Measurements from ENCODE around the gene CCDC73.

DNA sequence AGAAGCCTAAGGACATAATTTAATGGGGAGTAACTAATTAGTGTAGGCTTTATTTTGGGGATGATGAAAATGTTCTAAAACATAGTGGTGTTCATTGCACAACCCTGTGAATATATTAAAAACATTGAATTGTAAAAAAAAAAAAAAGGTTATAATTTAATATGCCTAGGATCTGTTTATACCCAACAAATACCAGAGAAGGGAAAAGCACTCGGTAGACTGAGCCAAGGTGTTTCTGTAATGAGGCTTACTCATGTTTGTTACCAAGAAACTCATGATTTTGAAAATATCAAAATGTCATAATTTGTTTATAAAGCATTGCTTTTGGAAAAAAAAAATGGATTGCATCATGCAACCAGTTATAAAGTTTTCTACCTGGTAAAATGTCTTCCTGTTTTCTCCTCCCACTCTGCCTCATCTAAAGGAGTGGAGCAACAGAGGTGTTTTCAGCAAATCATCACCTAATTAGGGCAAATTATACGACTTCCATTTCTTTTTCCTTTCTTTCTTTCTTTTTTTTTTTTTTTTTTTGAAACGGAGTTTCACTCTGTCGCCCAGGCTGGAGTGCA lies 225.1 kb downstream of the CCDC73 start:
- TF ChIP-seq CTCF (IDR thresholded peaks at IDR 0.05 in 4 of 5, conservative IDR thresholded peaks at IDR 0.05 in 1 of 5), result no peak
- no peak for TF ChIP-seq POLR2A (IDR thresholded peaks at IDR 0.05)
